ENCODE data around the gene C20orf96. TPM values are rescaled to one million over a fixed set of nuclear protein-coding genes. Genes with fewer than 3 reads are reported as not detected.
"Not testable (repeated sequence)": the region's sequence is repeated elsewhere in the genome, so short reads cannot be mapped to it uniquely, and the experiment has no call there.

C20orf96 gene, protein sequence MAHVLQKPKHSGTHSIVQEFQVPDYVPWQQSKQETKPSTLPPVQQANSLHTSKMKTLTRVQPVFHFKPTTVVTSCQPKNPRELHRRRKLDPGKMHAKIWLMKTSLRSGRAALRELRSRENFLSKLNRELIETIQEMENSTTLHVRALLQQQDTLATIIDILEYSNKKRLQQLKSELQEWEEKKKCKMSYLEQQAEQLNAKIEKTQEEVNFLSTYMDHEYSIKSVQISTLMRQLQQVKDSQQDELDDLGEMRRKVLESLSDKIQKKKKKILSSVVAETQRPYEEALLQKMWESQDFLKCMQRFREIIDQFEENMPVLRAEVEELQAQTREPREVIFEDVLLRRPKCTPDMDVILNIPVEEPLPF
- total RNA-seq (10 to 100 TPM in 1 of 2 donors, 1 to 10 TPM in 1; 4.6 to 11.1 TPM), polyA plus RNA-seq (1 to 10 TPM; 5.3 to 5.6 TPM)
- long read RNA-seq, donor 1, transcript C20orf96-202 (9 exons, 1,420 nt), result major isoform, 5 of 6 reads
- long read RNA-seq, donor 1, partial matches to known transcripts, result 0 of 6 reads
- long read RNA-seq, donor 1, other reads (novel, unspliced or antisense), result 1 of 6 reads
- long read RNA-seq, donor 2, partial matches to known transcripts, result 3 of 5 reads
- long read RNA-seq, donor 2, other reads (novel, unspliced or antisense), result 2 of 5 reads

DNA sequence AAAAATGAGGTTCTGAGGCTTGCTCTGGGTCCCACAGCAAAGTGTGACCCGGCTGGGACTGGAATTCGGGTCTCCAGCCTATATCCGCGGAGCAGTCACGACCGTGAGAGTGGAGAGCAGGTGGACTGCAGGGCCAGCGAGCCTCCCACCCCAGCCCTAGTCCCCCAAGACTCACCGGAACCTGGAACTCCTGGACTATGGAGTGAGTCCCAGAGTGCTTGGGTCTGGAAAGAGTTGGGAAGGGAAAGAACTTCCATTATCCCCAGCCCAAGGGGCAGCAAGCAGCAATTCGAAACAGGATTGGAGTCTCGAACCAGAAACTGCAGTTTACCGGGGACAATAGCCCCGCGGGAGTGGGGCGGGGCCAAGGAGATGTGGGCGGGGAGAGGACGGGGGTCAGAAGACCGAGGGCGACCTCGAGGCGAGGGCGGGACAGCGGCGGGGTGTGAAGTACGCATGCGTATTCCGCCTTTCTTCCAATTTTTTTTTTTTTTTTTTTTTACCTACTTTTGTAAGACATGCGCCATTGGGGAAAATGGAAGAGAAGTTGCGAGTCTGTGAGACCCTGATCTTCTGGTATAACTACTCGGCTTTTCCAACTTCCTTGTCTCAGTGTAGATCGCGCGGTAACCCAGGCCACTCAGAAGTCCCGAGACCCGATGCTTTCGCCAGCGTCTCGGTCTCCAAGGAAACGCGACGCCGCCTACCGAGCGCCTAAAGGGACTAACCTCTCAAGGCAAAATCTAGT lies at the start of gene C20orf96:
Gene C20orf96 (minus strand): TSS at position 667 of the 748 bp plus-strand sequence. CDS start 140 bp downstream, at position 527.
- no peaks in the 10 kb centered on the region for H3K27me3 ChIP-seq (ENCODE audit: control insufficient read depth in 1 of 2, insufficient read depth in 2 of 2, low read length in 1 of 2)
- DNase-seq, result peak; percentile 96 to 97
- WGBS, 2 donors, result 1% methylated on average over 43 of the region's 43 CpGs
- H3K9me3 ChIP-seq (ENCODE audit: control insufficient read depth, low read length), result no peaks in the 10 kb centered on the region
- H3K4me1 ChIP-seq (ENCODE audit: control insufficient read depth in 1 of 2, insufficient read depth in 2 of 2, low read length in 2 of 2), result no peaks in the 10 kb centered on the region
- peak within 1 kb of the TSS in 1 of 2 donors; percentile 68 for H3K27ac ChIP-seq (ENCODE audit: low read depth in 1 of 2, low read length in 2 of 2)
- intact Hi-C loops (cut with DNase I), result no loop called here
- H3K36me3 ChIP-seq (ENCODE audit: control insufficient read depth in 1 of 2, insufficient read depth in 2 of 2, low read length in 1 of 2), result no peaks in the 10 kb centered on the region
- peak; percentile 98 for ATAC-seq (ENCODE audit: low FRiP score)
- peak within 1 kb of the TSS; percentile 38 to 79 for H3K4me3 ChIP-seq (ENCODE audit: low read length in 2 of 2)

DNA sequence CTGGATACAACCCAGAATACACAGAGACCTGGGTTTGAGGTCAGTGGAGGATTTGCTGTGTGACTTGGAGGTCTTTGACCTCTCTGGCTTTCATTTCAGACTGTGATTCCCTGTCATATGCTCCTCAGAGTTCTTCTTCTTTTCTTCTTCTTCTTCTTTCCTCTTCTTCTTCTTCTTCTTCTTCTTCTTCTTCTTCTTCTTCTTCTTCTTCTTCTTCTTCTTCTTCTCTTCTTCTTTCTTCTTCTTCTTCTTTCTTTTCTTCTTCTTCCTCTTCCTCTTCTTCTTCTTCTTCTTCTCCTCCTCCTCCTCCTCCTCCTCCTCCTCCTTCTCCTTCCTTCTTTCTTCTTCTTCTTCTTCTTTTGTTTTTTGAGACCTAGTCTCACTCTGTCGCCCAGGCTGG lies 45.5 kb upstream of the C20orf96 start:
- H3K27ac ChIP-seq (ENCODE audit: low read depth in 1 of 2, low read length in 2 of 2); H3K4me1 ChIP-seq (ENCODE audit: control insufficient read depth in 1 of 2, insufficient read depth in 2 of 2, low read length in 2 of 2); H3K4me3 ChIP-seq (ENCODE audit: low read length in 2 of 2); H3K27me3 ChIP-seq (ENCODE audit: control insufficient read depth in 1 of 2, insufficient read depth in 2 of 2, low read length in 1 of 2); H3K36me3 ChIP-seq (ENCODE audit: control insufficient read depth in 1 of 2, insufficient read depth in 2 of 2, low read length in 1 of 2); H3K9me3 ChIP-seq (ENCODE audit: control insufficient read depth, low read length); ATAC-seq (ENCODE audit: low FRiP score); DNase-seq: not testable (repeated sequence)
- 83 to 92% methylated on average over 1 of the region's 1 CpG for WGBS, 2 donors
- intact Hi-C loops (cut with DNase I), result loop anchor here in 1 of 2 donors (10.0 kb wide), 1 partner anchor 71 kb away; no protein-coding TSS in a partner anchor

DNA sequence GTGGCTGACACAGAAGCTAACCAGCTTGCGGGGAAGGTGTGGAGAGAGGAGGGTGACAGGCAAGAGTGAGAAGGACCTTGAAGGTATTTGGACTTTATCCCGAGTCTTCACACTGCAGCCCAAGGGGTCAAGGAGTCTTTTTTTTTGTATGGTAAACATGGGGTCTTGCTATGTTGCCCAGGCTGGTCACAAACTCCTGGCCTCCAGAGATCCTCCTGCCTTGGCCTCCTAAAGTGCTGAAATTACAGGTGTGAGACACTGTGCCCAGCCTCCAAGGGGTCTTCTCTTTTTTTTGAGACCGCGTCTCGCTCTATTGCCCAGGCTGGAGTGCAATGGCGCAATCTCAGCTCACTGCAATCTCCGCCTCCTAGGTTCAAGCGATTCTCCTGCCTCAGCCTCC lies 44.0 kb upstream of the C20orf96 start:
- DNase-seq (peak in 1 of 2 donors; percentile 25), ATAC-seq (ENCODE audit: low FRiP score) (no peak)
- no peak overlapping the region for H3K4me3 ChIP-seq (ENCODE audit: low read length in 2 of 2)
- H3K36me3 ChIP-seq (ENCODE audit: control insufficient read depth in 1 of 2, insufficient read depth in 2 of 2, low read length in 1 of 2), result no peaks in the 10 kb centered on the region
- intact Hi-C loops (cut with DNase I), result loop anchor here in 1 of 2 donors (5.0 to 10.0 kb wide), 2 partner anchors 70 to 122 kb away; no protein-coding TSS in a partner anchor
- H3K4me1 ChIP-seq (ENCODE audit: control insufficient read depth in 1 of 2, insufficient read depth in 2 of 2, low read length in 2 of 2), result no peaks in the 10 kb centered on the region
- WGBS, 2 donors, result 95 to 97% methylated on average over 8 of the region's 8 CpGs
- no peaks in the 10 kb centered on the region for H3K27me3 ChIP-seq (ENCODE audit: control insufficient read depth in 1 of 2, insufficient read depth in 2 of 2, low read length in 1 of 2)
- H3K27ac ChIP-seq (ENCODE audit: low read depth in 1 of 2, low read length in 2 of 2), result no peak overlapping the region
- H3K9me3 ChIP-seq (ENCODE audit: control insufficient read depth, low read length), result no peaks in the 10 kb centered on the region

DNA sequence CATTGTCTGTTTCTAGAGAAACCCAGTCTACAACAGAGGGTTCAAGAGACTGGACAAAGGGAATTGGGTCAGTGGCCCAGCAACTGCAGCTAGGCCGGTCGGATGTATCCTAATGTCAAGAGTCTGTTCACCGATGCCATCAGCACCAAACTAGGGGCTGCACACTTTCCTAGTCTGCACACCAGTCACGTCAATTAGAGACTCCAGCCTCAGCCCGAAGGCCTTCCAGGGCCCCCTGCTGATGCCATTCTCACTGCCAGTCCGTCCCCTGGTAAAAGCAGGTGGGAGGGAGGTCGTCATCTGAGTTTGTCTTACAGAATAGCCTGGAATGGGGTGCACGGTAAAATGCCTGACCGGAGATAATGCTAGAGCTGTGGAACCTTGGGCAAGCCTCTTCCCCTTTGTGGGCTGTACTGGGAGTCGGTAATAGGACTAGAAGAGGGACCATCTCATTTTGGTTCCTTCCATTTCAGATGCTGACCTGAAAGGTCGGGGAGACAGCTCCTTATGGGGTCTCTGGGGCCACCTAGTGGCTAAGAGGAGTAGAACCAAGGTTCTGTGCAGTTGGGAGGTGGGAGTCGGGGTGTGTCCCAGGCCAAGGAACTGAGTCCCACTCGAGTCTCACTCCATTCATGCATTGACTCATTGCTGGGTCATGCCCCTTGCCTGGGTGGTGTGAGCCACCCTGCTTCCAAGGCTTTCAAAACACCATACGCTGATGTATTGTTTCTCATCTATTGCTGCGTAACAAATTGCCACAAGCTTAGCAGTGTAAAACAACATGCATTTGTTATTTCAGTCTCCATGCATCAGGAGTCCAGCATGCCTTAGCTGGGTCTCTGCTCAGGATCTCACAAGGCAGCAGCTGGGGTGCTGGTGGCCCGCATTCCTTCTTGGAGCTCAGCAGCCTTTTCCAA lies 39.9 kb upstream of the C20orf96 start:
- H3K4me3 ChIP-seq (ENCODE audit: low read length in 2 of 2), result no peak overlapping the region
- H3K4me1 ChIP-seq (ENCODE audit: control insufficient read depth in 1 of 2, insufficient read depth in 2 of 2, low read length in 2 of 2), result no peaks in the 10 kb centered on the region
- intact Hi-C loops (cut with DNase I), result loop anchor here in 1 of 2 donors (5.0 to 10.0 kb wide), 2 partner anchors 66 to 118 kb away; no protein-coding TSS in a partner anchor
- ATAC-seq (ENCODE audit: low FRiP score) (peak; percentile 36), DNase-seq (peak; percentile 60 to 70)
- H3K9me3 ChIP-seq (ENCODE audit: control insufficient read depth, low read length), result no peaks in the 10 kb centered on the region
- no peaks in the 10 kb centered on the region for H3K36me3 ChIP-seq (ENCODE audit: control insufficient read depth in 1 of 2, insufficient read depth in 2 of 2, low read length in 1 of 2)
- H3K27ac ChIP-seq (ENCODE audit: low read depth in 1 of 2, low read length in 2 of 2), result no peak overlapping the region
- no peaks in the 10 kb centered on the region for H3K27me3 ChIP-seq (ENCODE audit: control insufficient read depth in 1 of 2, insufficient read depth in 2 of 2, low read length in 1 of 2)
- WGBS, 2 donors, result 42 to 43% methylated on average over 16 of the region's 16 CpGs

DNA sequence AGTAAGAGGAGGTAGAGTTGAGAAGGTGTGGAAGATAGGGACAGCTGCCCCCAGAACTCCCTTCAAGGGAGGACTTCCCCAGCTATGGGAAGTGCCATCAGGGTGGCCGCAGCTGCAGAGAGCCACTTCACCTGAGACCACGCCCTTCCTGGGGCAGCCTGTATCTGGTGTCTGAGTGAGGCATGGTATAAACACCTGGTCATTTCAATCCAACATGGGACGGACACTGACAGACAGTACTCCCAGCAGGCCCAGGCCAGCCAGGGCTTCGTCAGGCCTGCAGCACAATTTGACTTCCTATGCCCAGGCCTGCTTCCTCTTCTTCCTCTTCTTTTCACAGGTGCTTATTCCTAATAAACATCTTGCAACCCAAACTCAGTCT lies 39.3 kb upstream of the C20orf96 start:
- peak in 1 of 2 donors; percentile 50 for DNase-seq
- Histone ChIP-seq H3K4me1 (ENCODE audit: control insufficient read depth in 1 of 2, insufficient read depth in 2 of 2, low read length in 2 of 2) (no peaks in the 10 kb centered on the region), H3K27ac (ENCODE audit: low read depth in 1 of 2, low read length in 2 of 2) (no peak overlapping the region), H3K9me3 (ENCODE audit: control insufficient read depth, low read length) (no peaks in the 10 kb centered on the region), H3K27me3 (ENCODE audit: control insufficient read depth in 1 of 2, insufficient read depth in 2 of 2, low read length in 1 of 2) (no peaks in the 10 kb centered on the region), H3K4me3 (ENCODE audit: low read length in 2 of 2) (no peak overlapping the region), H3K36me3 (ENCODE audit: control insufficient read depth in 1 of 2, insufficient read depth in 2 of 2, low read length in 1 of 2) (no peaks in the 10 kb centered on the region)
- ATAC-seq (ENCODE audit: low FRiP score), result no peak
- 80 to 85% methylated on average over 4 of the region's 4 CpGs for WGBS, 2 donors
- intact Hi-C loops (cut with DNase I), result loop anchor here in 1 of 2 donors (5.0 to 10.0 kb wide), 2 partner anchors 65 to 118 kb away; no protein-coding TSS in a partner anchor

DNA sequence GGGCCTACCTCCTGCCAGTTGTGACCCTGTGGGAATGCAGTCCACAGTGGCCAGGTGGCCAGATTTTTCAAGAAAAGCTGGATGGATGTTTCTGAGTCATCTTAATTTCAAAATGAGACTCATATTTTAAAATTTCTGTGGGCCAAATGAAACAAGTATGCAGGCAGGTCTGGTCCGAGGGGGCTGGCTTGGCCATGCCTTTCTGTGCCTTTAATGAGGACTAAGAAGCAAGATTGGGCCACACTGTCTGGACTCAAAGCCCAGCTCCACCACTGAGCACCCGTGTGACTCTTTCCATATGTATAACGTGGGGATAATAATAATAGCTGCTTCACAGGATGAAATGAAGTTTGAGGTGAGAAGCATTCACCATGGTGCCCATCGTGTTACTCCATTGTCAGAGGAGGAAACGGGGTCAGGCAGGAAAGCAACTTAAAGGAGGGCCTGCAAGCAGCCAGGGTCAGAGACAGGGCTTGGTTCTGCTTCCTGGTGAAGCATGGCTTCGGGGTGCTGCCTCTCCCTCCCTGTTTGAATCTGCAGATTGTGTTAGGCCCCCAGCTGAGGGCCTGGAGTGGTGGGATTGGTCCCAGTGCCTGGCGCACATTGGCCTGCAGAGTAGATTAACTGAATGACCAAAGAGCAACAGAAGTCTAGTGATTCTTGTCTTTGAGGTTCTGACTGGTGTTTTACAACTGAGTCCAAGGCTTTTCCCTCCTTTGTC lies 38.6 kb upstream of the C20orf96 start:
- H3K4me3 ChIP-seq (ENCODE audit: low read length in 2 of 2), result no peak overlapping the region
- ATAC-seq (ENCODE audit: low FRiP score), result no peak
- no peaks in the 10 kb centered on the region for H3K4me1 ChIP-seq (ENCODE audit: control insufficient read depth in 1 of 2, insufficient read depth in 2 of 2, low read length in 2 of 2)
- 44 to 45% methylated on average over 7 of the region's 7 CpGs for WGBS, 2 donors
- no peaks in the 10 kb centered on the region for H3K36me3 ChIP-seq (ENCODE audit: control insufficient read depth in 1 of 2, insufficient read depth in 2 of 2, low read length in 1 of 2)
- peak in 1 of 2 donors; percentile 57 for DNase-seq
- intact Hi-C loops (cut with DNase I), result no loop called here
- no peaks in the 10 kb centered on the region for H3K9me3 ChIP-seq (ENCODE audit: control insufficient read depth, low read length)
- no peaks in the 10 kb centered on the region for H3K27me3 ChIP-seq (ENCODE audit: control insufficient read depth in 1 of 2, insufficient read depth in 2 of 2, low read length in 1 of 2)
- H3K27ac ChIP-seq (ENCODE audit: low read depth in 1 of 2, low read length in 2 of 2), result no peak overlapping the region

DNA sequence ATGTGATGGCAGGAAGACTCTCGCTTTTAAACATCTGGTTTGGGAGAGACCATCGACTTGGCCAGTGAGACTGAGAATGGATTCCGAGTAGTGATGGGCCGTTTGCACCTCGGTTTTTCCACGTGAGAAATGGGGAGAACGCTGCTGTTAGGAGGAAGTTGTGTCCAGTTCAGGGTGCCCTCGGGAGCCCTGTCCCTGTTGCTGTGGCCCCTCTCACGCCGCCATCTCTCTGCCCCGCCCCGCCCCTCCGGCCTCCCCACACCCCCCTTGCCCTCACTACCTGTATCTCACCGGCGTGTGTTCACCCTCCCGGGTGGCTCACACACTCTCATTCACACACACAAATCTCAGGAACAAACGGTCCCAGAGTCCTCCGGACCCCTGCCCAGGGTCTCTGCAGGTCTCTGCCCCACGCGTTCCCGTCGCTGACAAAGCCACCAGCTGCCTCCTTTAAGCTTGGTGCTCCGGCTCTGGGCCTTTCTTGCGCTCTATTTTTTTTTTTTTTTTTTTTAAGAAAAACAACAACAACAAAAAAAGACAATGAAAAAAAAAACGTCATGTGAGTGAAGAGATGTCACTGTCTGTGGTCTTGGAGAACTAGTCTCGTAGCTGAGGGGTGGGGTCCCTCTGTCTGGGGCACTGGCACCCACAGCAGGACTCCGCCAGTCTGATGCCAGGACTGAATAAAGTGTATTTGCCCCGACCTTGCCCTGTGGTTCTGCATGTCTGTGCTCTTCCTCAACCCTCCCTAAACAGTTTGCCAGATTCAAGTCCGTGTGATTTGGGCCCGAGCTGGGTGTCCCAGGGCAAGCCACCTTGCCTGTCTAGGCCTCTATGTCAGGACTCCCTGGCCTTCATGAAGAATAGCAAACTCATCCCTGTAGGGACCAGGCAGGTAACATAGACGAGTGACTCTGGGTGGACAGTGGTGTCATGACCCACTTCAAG lies 37.8 kb upstream of the C20orf96 start:
- WGBS, 2 donors, result 41 to 46% methylated on average over 30 to 31 of the region's 31 CpGs
- Histone ChIP-seq H3K27ac (ENCODE audit: low read depth in 1 of 2, low read length in 2 of 2) (peak overlapping the region in 1 of 2 donors; percentile 39), H3K9me3 (ENCODE audit: control insufficient read depth, low read length) (no peaks in the 10 kb centered on the region), H3K4me3 (ENCODE audit: low read length in 2 of 2) (no peak overlapping the region), H3K36me3 (ENCODE audit: control insufficient read depth in 1 of 2, insufficient read depth in 2 of 2, low read length in 1 of 2) (no peaks in the 10 kb centered on the region), H3K4me1 (ENCODE audit: control insufficient read depth in 1 of 2, insufficient read depth in 2 of 2, low read length in 2 of 2) (no peaks in the 10 kb centered on the region), H3K27me3 (ENCODE audit: control insufficient read depth in 1 of 2, insufficient read depth in 2 of 2, low read length in 1 of 2) (no peaks in the 10 kb centered on the region)
- peak in 1 of 2 donors; percentile 59 for DNase-seq
- no peak for ATAC-seq (ENCODE audit: low FRiP score)
- intact Hi-C loops (cut with DNase I), result no loop called here

All from aorta (tissue), 5 donors.